DMS 273 (cell line): ENCODE data around the gene ZNF283.
"Not testable (repeated sequence)": the region's sequence is repeated elsewhere in the genome, so short reads cannot be mapped to it uniquely, and the experiment has no call there.

ENCODE experiments used
- DNase-seq: peaks from one replicate; lab custom pipeline; 2025; ENCODE audit not compliant: unreplicated experiment; lab: John Stamatoyannopoulos, UW

Gene ZNF283

GRCh38 chr19:43847884-43848283 is 20.8 kb downstream of the ZNF283 start:
- DNase-seq, result no peak

GRCh38 chr19:43848821-43849220 is 21.7 kb downstream of the ZNF283 start:
- no peak for DNase-seq

DNA sequence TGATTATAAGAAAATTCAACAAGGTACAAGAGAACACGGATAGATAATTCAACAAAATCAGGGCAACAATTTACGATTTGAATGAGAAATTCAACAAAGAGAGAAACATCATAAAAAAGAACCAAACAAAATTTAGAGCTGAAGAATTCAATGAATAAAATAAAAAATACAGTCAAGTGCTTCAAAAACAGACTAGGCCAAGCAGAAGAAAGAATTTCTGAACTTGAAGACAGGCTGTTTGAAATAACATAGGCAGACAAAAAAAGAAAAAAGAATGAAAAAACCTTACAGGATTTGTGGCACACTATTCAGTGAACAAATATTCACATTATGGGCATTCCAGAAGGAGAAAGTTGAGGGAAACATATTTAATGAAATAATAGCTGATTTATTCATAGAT is 31.1 kb downstream of the ZNF283 start:
- no peak for DNase-seq

- DNase-seq, result not testable (repeated sequence)
Measured at GRCh38 chr19:43866923-43867322, 39.8 kb downstream of the ZNF283 start.

- no peak for DNase-seq
Measured at GRCh38 chr19:43872547-43873336, 45.6 kb downstream of the ZNF283 start.

DNA sequence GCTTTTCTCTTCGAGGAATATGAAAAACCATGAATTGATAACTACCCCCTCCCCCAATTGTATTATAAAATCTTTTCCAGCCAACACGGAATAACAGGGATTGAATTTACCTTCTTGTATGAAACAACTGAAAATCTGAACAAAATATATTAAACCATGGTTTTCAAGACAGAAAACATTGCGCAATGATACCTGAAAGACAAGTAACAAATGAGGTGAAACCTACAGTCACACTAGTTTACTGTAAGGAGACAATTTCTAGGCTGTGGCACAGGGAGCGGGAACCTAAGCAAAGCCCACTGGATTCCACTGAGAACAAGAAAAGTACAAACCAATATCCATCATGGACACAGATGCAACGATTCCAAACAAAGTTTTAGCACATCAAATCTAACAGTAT is 53.4 kb downstream of the ZNF283 start:
- no peak for DNase-seq

DNA sequence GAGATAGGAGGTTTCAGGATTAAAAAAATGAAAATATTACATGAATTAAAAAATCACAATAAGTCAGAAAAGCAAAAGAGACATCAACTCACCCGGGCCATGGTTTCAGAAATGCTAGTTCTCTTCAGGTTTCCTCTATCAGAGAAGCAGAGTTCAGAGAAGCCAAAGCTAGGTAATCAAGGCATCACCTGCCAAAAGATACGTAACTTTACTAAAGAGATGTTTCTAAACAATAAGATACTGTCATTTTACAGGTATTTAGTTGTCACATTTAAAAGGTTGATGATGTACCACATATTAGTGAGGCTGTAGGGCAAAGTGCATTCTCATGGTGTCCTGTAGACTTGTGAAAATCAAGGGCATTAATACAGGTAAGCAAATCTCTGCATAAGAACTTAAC is 56.7 kb downstream of the ZNF283 start, which contains the start of gene ZNF404:
TSS of gene ZNF404 (minus strand) at position 101 of the 400 bp plus-strand sequence.
- DNase-seq, result no peak

DNA sequence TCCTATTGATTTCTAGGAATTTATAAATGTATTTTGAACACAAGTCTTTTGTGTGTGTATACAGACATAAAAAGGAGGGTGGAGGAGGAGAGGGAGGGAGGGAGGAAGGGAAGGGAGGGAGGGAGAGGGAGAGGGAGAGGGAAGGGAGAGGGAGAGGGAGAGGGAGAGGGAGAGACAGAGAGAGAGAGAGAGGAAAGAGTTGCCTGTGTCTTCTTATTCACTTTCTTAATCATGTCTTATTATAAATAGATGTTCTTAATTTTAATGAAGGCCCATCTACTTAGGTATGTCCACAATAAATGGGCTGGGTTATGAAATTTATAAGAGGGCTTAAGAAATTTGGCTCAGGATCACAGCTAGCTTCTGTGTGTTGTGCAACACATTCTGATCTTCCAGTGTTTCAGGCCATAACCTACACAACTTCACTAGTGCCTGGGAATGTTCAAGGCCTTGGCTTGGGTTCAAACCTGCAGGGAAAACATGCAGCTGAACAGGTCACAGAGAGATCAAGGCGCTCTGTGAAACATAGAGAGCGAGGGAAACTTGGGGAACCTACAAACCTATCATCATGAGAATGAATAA is 68.7 kb downstream of the ZNF283 start:
- no peak for DNase-seq
